GM12878 (cell line): ENCODE results near the gene NT5DC3.

Experiments
- MLLT1 ChIP-seq: fragments of 450-650 bp; IDR thresholded peaks from 2 replicates; pipeline ENCODE4 v1.6.1; 2016; ENCODE audit warnings: mild to moderate bottlenecking
- TAF1 ChIP-seq: IDR thresholded peaks from 2 replicates; pipeline ENCODE4 v1.6.1; 2011; ENCODE audit warnings: mild to moderate bottlenecking, low read depth, low read length, borderline replicate concordance

- TF ChIP-seq TAF1 (no peak), MLLT1 (no peak)
Observed at GRCh38 chr12:103755425-103755824, 85.6 kb downstream of the NT5DC3 start.
